Measurements from ENCODE around the gene DMGDH.

DNA sequence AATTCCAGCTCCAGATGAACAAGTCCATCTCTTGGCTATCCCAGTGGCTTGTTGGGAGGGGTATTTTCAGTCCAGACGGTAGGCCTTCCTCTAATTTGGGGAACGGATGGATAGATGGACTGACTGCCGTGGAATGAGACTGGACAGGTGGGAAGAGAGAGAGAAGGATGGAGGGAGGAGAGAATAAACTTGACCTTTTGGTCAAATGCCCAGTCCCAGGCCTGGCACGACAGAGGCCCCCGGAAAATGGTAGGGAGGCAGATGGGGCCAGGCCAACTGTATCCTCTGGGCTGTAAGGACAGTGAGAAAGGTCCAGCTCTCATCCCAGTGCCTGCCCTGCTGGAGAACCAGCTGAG is 43.2 kb upstream of the DMGDH start:
- TF ChIP-seq, protein P1, sequence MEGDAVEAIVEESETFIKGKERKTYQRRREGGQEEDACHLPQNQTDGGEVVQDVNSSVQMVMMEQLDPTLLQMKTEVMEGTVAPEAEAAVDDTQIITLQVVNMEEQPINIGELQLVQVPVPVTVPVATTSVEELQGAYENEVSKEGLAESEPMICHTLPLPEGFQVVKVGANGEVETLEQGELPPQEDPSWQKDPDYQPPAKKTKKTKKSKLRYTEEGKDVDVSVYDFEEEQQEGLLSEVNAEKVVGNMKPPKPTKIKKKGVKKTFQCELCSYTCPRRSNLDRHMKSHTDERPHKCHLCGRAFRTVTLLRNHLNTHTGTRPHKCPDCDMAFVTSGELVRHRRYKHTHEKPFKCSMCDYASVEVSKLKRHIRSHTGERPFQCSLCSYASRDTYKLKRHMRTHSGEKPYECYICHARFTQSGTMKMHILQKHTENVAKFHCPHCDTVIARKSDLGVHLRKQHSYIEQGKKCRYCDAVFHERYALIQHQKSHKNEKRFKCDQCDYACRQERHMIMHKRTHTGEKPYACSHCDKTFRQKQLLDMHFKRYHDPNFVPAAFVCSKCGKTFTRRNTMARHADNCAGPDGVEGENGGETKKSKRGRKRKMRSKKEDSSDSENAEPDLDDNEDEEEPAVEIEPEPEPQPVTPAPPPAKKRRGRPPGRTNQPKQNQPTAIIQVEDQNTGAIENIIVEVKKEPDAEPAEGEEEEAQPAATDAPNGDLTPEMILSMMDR (IDR thresholded peaks at IDR 0.05), result no peak
- no peak for TF ChIP-seq EZH2 (IDR thresholded peaks at IDR 0.05; ENCODE audit: borderline replicate concordance, insufficient read depth, low read depth, low read length, poor library complexity, severe bottlenecking)
